Right lobe of liver (tissue), 4 donors: ENCODE data around the gene PAX5.
A peak's percentile ranks its signal among the peaks of the same experiment; 100 is the strongest.

Source experiments
- CTCF ChIP-seq, 4 donors: fragments of 200-600 bp in 3 of 4; fragments of 450-650 bp in 1 of 4; IDR thresholded peaks; one replicate each; pipeline versions ENCODE4 v1.5.1 to v1.8.0; 2016 to 2022; ENCODE audit warnings: antibody characterized with exemption in 4 of 4, mild to moderate bottlenecking in 2 of 4
- POLR2A ChIP-seq: fragments of 450-650 bp; IDR thresholded peaks from one replicate; pipeline ENCODE4 v1.6.1; 2017; ENCODE audit warnings: antibody characterized with exemption, mild to moderate bottlenecking
- donor health status: DM: no; HTN: no; CAD: no.
- donor health status: DM: no; HTN: no; CAD: no.
- donor health status: DM: no; HTN: yes; CAD: no.

GRCh38 chr9:36855448-36856315, 178.4 kb downstream of the PAX5 start:
- TF ChIP-seq CTCF (IDR thresholded peaks at IDR 0.05) (peak in 3 of 4 donors; percentile 14 to 33 (median 29)), POLR2A (no peak)
